Activated CD4-positive, alpha-beta T cell treated with anti-CD3 and anti-CD28 coated beads for 48 hours (primary cell): ENCODE results near the gene TMTC2.
"Not testable (repeated sequence)": the region's sequence is repeated elsewhere in the genome, so short reads cannot be mapped to it uniquely, and the experiment has no call there.

Source experiments
- DNase-seq: peaks from one replicate; pipeline ENCODE4 v3.0.0-alpha.2; 2020

TMTC2 gene

GRCh38 chr12:83092129-83092528 lies 405.4 kb downstream of the TMTC2 start:
- DNase-seq, result no peak

- no peak for DNase-seq
These were observed 405.9 kb downstream of the TMTC2 start for GRCh38 chr12:83092606-83093005.

GRCh38 chr12:83093426-83093825 lies 406.7 kb downstream of the TMTC2 start:
- DNase-seq, result no peak

- DNase-seq, result no peak
These were observed 411.1 kb downstream of the TMTC2 start for GRCh38 chr12:83097643-83098342.

- DNase-seq, result no peak
These were observed 412.7 kb downstream of the TMTC2 start for GRCh38 chr12:83099436-83099835.

- DNase-seq, result no peak
These were observed 415.8 kb downstream of the TMTC2 start for GRCh38 chr12:83102499-83102898.

- DNase-seq, result no peak
These were observed 420.2 kb downstream of the TMTC2 start for GRCh38 chr12:83106873-83107272.

GRCh38 chr12:83110424-83110823 lies 423.7 kb downstream of the TMTC2 start:
- DNase-seq, result no peak

- DNase-seq, result no peak
These were observed 427.2 kb downstream of the TMTC2 start for GRCh38 chr12:83113945-83114344.

- no peak for DNase-seq
These were observed 428.3 kb downstream of the TMTC2 start for GRCh38 chr12:83114966-83115365.

GRCh38 chr12:83117926-83118325 lies 431.2 kb downstream of the TMTC2 start:
- DNase-seq, result not testable (repeated sequence)

GRCh38 chr12:83121897-83122622 lies 435.4 kb downstream of the TMTC2 start:
- no peak for DNase-seq

- no peak for DNase-seq
These were observed 435.9 kb downstream of the TMTC2 start for GRCh38 chr12:83122623-83122934.

GRCh38 chr12:83123039-83123438 lies 436.3 kb downstream of the TMTC2 start:
- DNase-seq, result no peak

GRCh38 chr12:83128540-83128939 lies 441.8 kb downstream of the TMTC2 start:
- no peak for DNase-seq

GRCh38 chr12:83130178-83130577 lies 443.5 kb downstream of the TMTC2 start:
- no peak for DNase-seq

- no peak for DNase-seq
These were observed 445.7 kb downstream of the TMTC2 start for GRCh38 chr12:83132360-83132759.

- no peak for DNase-seq
These were observed 449.7 kb downstream of the TMTC2 start for GRCh38 chr12:83136411-83136810.

GRCh38 chr12:83140135-83140534 lies 453.4 kb downstream of the TMTC2 start:
- DNase-seq, result no peak

- no peak for DNase-seq
These were observed 454.8 kb downstream of the TMTC2 start for GRCh38 chr12:83141460-83141994.

- DNase-seq, result no peak
These were observed 456.2 kb downstream of the TMTC2 start for GRCh38 chr12:83142914-83143313.

- no peak for DNase-seq
These were observed 457.2 kb downstream of the TMTC2 start for GRCh38 chr12:83143950-83144349.

- DNase-seq, result no peak
These were observed 458.7 kb downstream of the TMTC2 start for GRCh38 chr12:83145325-83145840.

- no peak for DNase-seq
These were observed 460.6 kb downstream of the TMTC2 start for GRCh38 chr12:83147341-83147740.
